Lower leg skin (tissue), 3 donors: ENCODE measurements around the gene RGS12.

Experiments used
- CTCF ChIP-seq, 3 donors: fragments of 450-650 bp; IDR thresholded peaks; one replicate each; pipeline ENCODE4 v1.5.1; 2016; ENCODE audit warnings: antibody characterized with exemption in 3 of 3, mild to moderate bottlenecking in 3 of 3, moderate library complexity in 2 of 3
- POLR2A ChIP-seq, 2 donors: fragments of 450-650 bp; IDR thresholded peaks; one replicate each; pipeline ENCODE4 v1.6.1; 2016 to 2017; ENCODE audit warnings: antibody characterized with exemption in 2 of 2, mild to moderate bottlenecking in 1 of 2, moderate library complexity in 1 of 2

- TF ChIP-seq CTCF (IDR thresholded peaks at IDR 0.05), result no peak
- TF ChIP-seq POLR2A (IDR thresholded peaks at IDR 0.05), result no peak
Measured at GRCh38 chr4:3252831-3253641, 39.8 kb upstream of the RGS12 start.
